Endothelial cell of umbilical vein (primary cell): ENCODE data around the gene SRD5A1. TPM values are rescaled to one million over a fixed set of nuclear protein-coding genes. Genes with fewer than 3 reads are reported as not detected.

ENCODE experiments used
- BruUV-seq: library from RNA; stranded (reverse); fragments of 400-500 nt; replicated peaks from 2 replicates; lab custom pipeline; 2021; lab: Mats Ljungman, UMichigan
- CTCF ChIA-PET: fragments of 300-600, 350-600 bp; sonication (Branson Sonifier 250); formaldehyde crosslinking; loops from one replicate; lab custom pipeline; 2021; ENCODE audit warnings: antibody characterized with exemption, inconsistent platforms; lab: Charles Lee
- POLR2A ChIA-PET: fragments of 300-600, 350-600 bp; sonication (Branson Sonifier 250); formaldehyde crosslinking; loops from one replicate; lab custom pipeline; 2021; ENCODE audit warnings: antibody characterized with exemption, inconsistent platforms; lab: Charles Lee
- DNase-seq: peaks from one replicate; pipeline ENCODE4 v3.0.0-alpha.2; 2011; ENCODE audit warnings: low read depth, low spot score
- FAIRE-seq: peaks from 2 replicates; lab custom pipeline; 2011; peaks lifted over from hg19 to GRCh38; lab: Jason Lieb, UNC
- H2AFZ ChIP-seq: 2 replicates; pipeline ENCODE4 v1.6.0; 2012; ENCODE audit warnings: low read depth, low read length, control low read depth, inconsistent platforms
- H3K27ac ChIP-seq: 2 replicates; pipeline ENCODE4 v1.5.1; 2011; ENCODE audit warnings: low read depth, mild to moderate bottlenecking, control low read depth, low read length, moderate library complexity; ENCODE audit not compliant: insufficient read depth
- H3K27me3 ChIP-seq, 2 experiments: 2 replicates each; pipeline versions ENCODE4 v1.6.0 to v1.6.1; 2011; ENCODE audit warnings: low read length in 2 of 2, mixed read lengths in 1 of 2; ENCODE audit not compliant: control insufficient read depth in 2 of 2, insufficient read depth in 2 of 2
- H3K36me3 ChIP-seq, 2 experiments: 2 replicates in 1 of 2; 3 replicates in 1 of 2; pipeline ENCODE4 v1.5.1; 2011; ENCODE audit warnings: low read length in 2 of 2, mild to moderate bottlenecking in 1 of 2, moderate library complexity in 1 of 2; ENCODE audit not compliant: control insufficient read depth in 2 of 2, insufficient read depth in 2 of 2; ENCODE audit errors: extremely low read depth in 1 of 2
- H3K4me1 ChIP-seq: 3 replicates; pipeline ENCODE4 v1.5.1; 2011; ENCODE audit warnings: mild to moderate bottlenecking, low read length; ENCODE audit not compliant: control insufficient read depth, insufficient read depth; ENCODE audit errors: extremely low read depth
- H3K4me2 ChIP-seq: 2 replicates; pipeline ENCODE4 v1.6.1; 2011; ENCODE audit warnings: low read length, control low read depth, mixed read lengths; ENCODE audit not compliant: insufficient read depth
- H3K4me3 ChIP-seq, 3 experiments: fragments of 200-600 bp in 1 of 3; sonication (generic), shearing (Covaris generic) in 1 of 3; replicated peaks in 1 of 3; 2 replicates each; pipeline ENCODE4 v1.5.1; 2011 to 2016; ENCODE audit warnings: control low read depth in 3 of 3, low read length in 3 of 3, mild to moderate bottlenecking in 2 of 3, inconsistent platforms in 1 of 3, low read depth in 1 of 3, moderate library complexity in 1 of 3; ENCODE audit not compliant: insufficient read depth in 1 of 3
- H3K79me2 ChIP-seq: 2 replicates; pipeline ENCODE4 v1.6.0; 2012; ENCODE audit warnings: low read length, inconsistent platforms; ENCODE audit not compliant: control insufficient read depth, insufficient read depth
- H3K9ac ChIP-seq: replicated peaks from 2 replicates; pipeline ENCODE3; 2011; ENCODE audit warnings: low read length, control low read depth; ENCODE audit not compliant: insufficient read depth; ENCODE audit errors: extremely low read depth
- H3K9me1 ChIP-seq: replicated peaks from 3 replicates; pipeline ENCODE4 v1.6.0; 2011; ENCODE audit warnings: mild to moderate bottlenecking, low read length; ENCODE audit not compliant: control insufficient read depth, insufficient read depth; ENCODE audit errors: extremely low read depth
- H3K9me3 ChIP-seq: replicated peaks from 2 replicates; pipeline ENCODE4 v1.5.1; 2012; ENCODE audit warnings: low read length, inconsistent platforms; ENCODE audit not compliant: control insufficient read depth, insufficient read depth
- H4K20me1 ChIP-seq: replicated peaks from 2 replicates; pipeline ENCODE3; 2011; ENCODE audit warnings: mild to moderate bottlenecking, low read length; ENCODE audit not compliant: control insufficient read depth, insufficient read depth; ENCODE audit errors: extremely low read depth
- EZH2 ChIP-seq: IDR thresholded peaks from 2 replicates; pipeline ENCODE4 v1.6.1; 2012; ENCODE audit warnings: borderline replicate concordance, low read depth, mild to moderate bottlenecking, moderate library complexity, low read length, inconsistent platforms; ENCODE audit not compliant: severe bottlenecking
- FOS ChIP-seq: IDR thresholded peaks from 2 replicates; pipeline ENCODE4 v1.6.1; 2011; ENCODE audit warnings: mild to moderate bottlenecking, low read length, moderate library complexity, borderline replicate concordance; ENCODE audit not compliant: insufficient read depth
- GATA2 ChIP-seq: IDR thresholded peaks from 2 replicates; pipeline ENCODE4 v1.7.0; 2011; ENCODE audit warnings: low read depth, mild to moderate bottlenecking, moderate library complexity, mixed read lengths, low read length; ENCODE audit not compliant: insufficient read length, insufficient read depth
- JUN ChIP-seq: IDR thresholded peaks from 2 replicates; pipeline ENCODE4 v1.6.1; 2011; ENCODE audit warnings: borderline replicate concordance, low read depth; ENCODE audit not compliant: insufficient read length, insufficient read depth
- MAX ChIP-seq: IDR thresholded peaks from 2 replicates; pipeline ENCODE4 v1.6.1; 2011; ENCODE audit not compliant: insufficient read depth, insufficient read length
- MYC ChIP-seq: IDR thresholded peaks from one replicate; pipeline ENCODE4 v1.6.1; 2011; ENCODE audit warnings: mild to moderate bottlenecking, low read depth, low read length
- POLR2A ChIP-seq: IDR thresholded peaks from 2 replicates; pipeline ENCODE4 v1.6.1; 2012; ENCODE audit warnings: low read depth, mild to moderate bottlenecking, control low read depth, low read length
- dilution Hi-C: fragments of 300-500 bp; cut with MboI; formaldehyde crosslinking; loops from one replicate; pipeline ENCODE4 v1.15.0; 2019; ENCODE audit warnings: low sequenced_read_pairs; ENCODE audit not compliant: extremely low pct_ligation_motif_present
- intact Hi-C: fragments of 100-400 bp; cut with micrococcal nuclease; formaldehyde crosslinking; loops from one replicate; pipeline ENCODE4 v1.10.0; 2022
- polyA plus RNA-seq, 4 experiments: library from polyadenylated mRNA; depleted of rRNA in 3 of 4; stranded (reverse) in 3 of 4; unstranded in 1 of 4; fragments of >200 nt; gene quantifications; 2 replicates each; pipeline versions ENCODE4 v1.2.1 to v1.2.3, GENCODE V29; 2011 to 2012; ENCODE audit warnings: missing spikeins in 1 of 4
- total RNA-seq: library from RNA; stranded (reverse); gene quantifications from 2 replicates; pipeline ENCODE4 v1.2.3, GENCODE V29; 2021
- TF ChIP-seq, protein P1 (sequence below), 2 donors: IDR thresholded peaks; 1 replicate in 1 of 2; 2 replicates in 1 of 2; pipeline ENCODE4 v1.5.1; 2011; ENCODE audit warnings: low read length in 2 of 2, mild to moderate bottlenecking in 2 of 2, moderate library complexity in 2 of 2, control low read depth in 1 of 2, inconsistent platforms in 1 of 2, low read depth in 1 of 2; ENCODE audit not compliant: insufficient read depth in 1 of 2; ENCODE audit errors: extremely low read depth in 1 of 2

The SRD5A1 gene
- total and polyA plus RNA-seq, 2 donors (not counting 3 experiments of a cell fraction or from before 2014, with no cell fraction given), result 11.6 to 14.8 TPM

- BruUV-seq, result no TSS peak
- Histone ChIP-seq H3K4me3 (peak overlapping the region; percentile 74 to 82 (median 81)), H3K9me3 (no peaks in the 10 kb centered on the region), H3K79me2 (peaks cover 54% of the 10 kb centered on the region), H3K9me1 (no peaks in the 10 kb centered on the region), H3K9ac (peak overlapping the region; percentile 32), H3K27ac (peak overlapping the region; percentile 17), H3K36me3 (peaks cover 0 to 2% of the 10 kb centered on the region in 2 experiments), H3K4me2 (peak overlapping the region; percentile 89), H4K20me1 (peaks cover 5% of the 10 kb centered on the region), H3K4me1 (peaks cover 25% of the 10 kb centered on the region), H3K27me3 (no peaks in the 10 kb centered on the region), H2AFZ (peak overlapping the region; percentile 15)
- no peak for TF ChIP-seq MAX
- no peak for TF ChIP-seq MYC
- TF ChIP-seq, protein P1, sequence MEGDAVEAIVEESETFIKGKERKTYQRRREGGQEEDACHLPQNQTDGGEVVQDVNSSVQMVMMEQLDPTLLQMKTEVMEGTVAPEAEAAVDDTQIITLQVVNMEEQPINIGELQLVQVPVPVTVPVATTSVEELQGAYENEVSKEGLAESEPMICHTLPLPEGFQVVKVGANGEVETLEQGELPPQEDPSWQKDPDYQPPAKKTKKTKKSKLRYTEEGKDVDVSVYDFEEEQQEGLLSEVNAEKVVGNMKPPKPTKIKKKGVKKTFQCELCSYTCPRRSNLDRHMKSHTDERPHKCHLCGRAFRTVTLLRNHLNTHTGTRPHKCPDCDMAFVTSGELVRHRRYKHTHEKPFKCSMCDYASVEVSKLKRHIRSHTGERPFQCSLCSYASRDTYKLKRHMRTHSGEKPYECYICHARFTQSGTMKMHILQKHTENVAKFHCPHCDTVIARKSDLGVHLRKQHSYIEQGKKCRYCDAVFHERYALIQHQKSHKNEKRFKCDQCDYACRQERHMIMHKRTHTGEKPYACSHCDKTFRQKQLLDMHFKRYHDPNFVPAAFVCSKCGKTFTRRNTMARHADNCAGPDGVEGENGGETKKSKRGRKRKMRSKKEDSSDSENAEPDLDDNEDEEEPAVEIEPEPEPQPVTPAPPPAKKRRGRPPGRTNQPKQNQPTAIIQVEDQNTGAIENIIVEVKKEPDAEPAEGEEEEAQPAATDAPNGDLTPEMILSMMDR (IDR thresholded peaks at IDR 0.05; ENCODE audit: extremely low read depth in 1 of 2, insufficient read depth in 1 of 2, low read depth in 1 of 2, low read length in 2 of 2), result no peak
- TF ChIP-seq JUN, result no peak
- no peak for TF ChIP-seq FOS
- no peak for TF ChIP-seq EZH2
- no peak for TF ChIP-seq POLR2A
- no peak for TF ChIP-seq GATA2
- intact Hi-C loops, result no loop called here
- dilution Hi-C loops, result no loop called here
- ChIA-PET CTCF (no interaction called here), POLR2A (no interaction called here)
- peak; percentile 12 for DNase-seq
- no peak for FAIRE-seq
Measured at GRCh38 chr5:6714226-6715041, 81.2 kb downstream of the SRD5A1 start.
